Mesendoderm (in vitro differentiated cells): Measurements from ENCODE around the gene ATP2A2.

Source experiments
- DNase-seq: peaks from one replicate; pipeline ENCODE4 v3.0.0; 2013
- H2AK5ac ChIP-seq: 2 replicates; pipeline ENCODE4 v1.6.1; 2013; ENCODE audit warnings: low read length, inconsistent platforms
- H2BK120ac ChIP-seq: 2 replicates; pipeline ENCODE4 v1.6.1; 2013; ENCODE audit warnings: low read depth, mild to moderate bottlenecking, low read length, moderate library complexity, mixed read lengths
- H2BK15ac ChIP-seq: replicated peaks from 2 replicates; pipeline ENCODE4 v1.6.1; 2013; ENCODE audit warnings: low read depth, mild to moderate bottlenecking, moderate library complexity
- H2BK5ac ChIP-seq: 2 replicates; pipeline ENCODE4 v1.6.1; 2013; ENCODE audit warnings: low read length, inconsistent platforms
- H3K18ac ChIP-seq: 2 replicates; pipeline ENCODE4 v1.6.1; 2013; ENCODE audit warnings: mild to moderate bottlenecking, low read length, mixed read lengths
- H3K23ac ChIP-seq: one replicate; pipeline ENCODE4 v1.6.1; 2013; ENCODE audit warnings: low read length
- H3K27ac ChIP-seq: 2 replicates; pipeline ENCODE4 v1.5.1; 2013; ENCODE audit warnings: low read depth, mild to moderate bottlenecking, inconsistent platforms, low read length, moderate library complexity
- H3K27me3 ChIP-seq: 2 replicates; pipeline ENCODE4 v1.6.1; 2013; ENCODE audit warnings: low read length, control low read depth, mild to moderate bottlenecking, inconsistent platforms; ENCODE audit not compliant: insufficient read depth, poor library complexity
- H3K36me3 ChIP-seq: 2 replicates; pipeline ENCODE4 v1.6.1; 2013; ENCODE audit warnings: low read length, inconsistent platforms; ENCODE audit not compliant: control insufficient read depth, insufficient read depth
- H3K4ac ChIP-seq: one replicate; pipeline ENCODE4 v1.6.1; 2013; ENCODE audit warnings: low read depth, mild to moderate bottlenecking, low read length, moderate library complexity
- H3K4me1 ChIP-seq: 2 replicates; pipeline ENCODE4 v1.6.1; 2013; ENCODE audit warnings: low read depth, low read length, inconsistent platforms; ENCODE audit not compliant: control insufficient read depth
- H3K4me2 ChIP-seq: 2 replicates; pipeline ENCODE4 v1.6.1; 2013; ENCODE audit warnings: low read length
- H3K4me3 ChIP-seq: 2 replicates; pipeline ENCODE4 v1.5.1; 2013; ENCODE audit warnings: mild to moderate bottlenecking, low read length
- H3K56ac ChIP-seq: one replicate; pipeline ENCODE4 v1.6.1; 2013; ENCODE audit warnings: low read length
- H3K79me1 ChIP-seq: 2 replicates; pipeline ENCODE4 v1.6.1; 2013; ENCODE audit warnings: low read length, inconsistent platforms
- H3K79me2 ChIP-seq: 2 replicates; pipeline ENCODE4 v1.6.1; 2013; ENCODE audit warnings: mild to moderate bottlenecking, low read length; ENCODE audit not compliant: control insufficient read depth, insufficient read depth
- H3K9ac ChIP-seq: 2 replicates; pipeline ENCODE4 v1.6.1; 2013; ENCODE audit warnings: low read length, inconsistent platforms
- H4K5ac ChIP-seq: one replicate; pipeline ENCODE4 v1.6.1; 2013; ENCODE audit warnings: low read length
- H4K8ac ChIP-seq: one replicate; pipeline ENCODE4 v1.6.1; 2013; ENCODE audit warnings: low read depth, mild to moderate bottlenecking, control low read depth, low read length, moderate library complexity
- WGBS: extraction: QIAGEN DNeasy Blood & Tissue Kit; methylation state at CpG from one replicate; pipeline ENCODE4 v1.1.7; 2013; ENCODE audit warnings: low lambda C conversion rate, missing lambda C conversion rate; ENCODE audit not compliant: insufficient coverage; ENCODE audit errors: extremely low coverage; 5-methylcytosine and 5-hydroxymethylcytosine counted together

ATP2A2 gene

GRCh38 chr12:110361216-110361615, 80.2 kb downstream of the ATP2A2 start:
- Histone ChIP-seq H3K4me2 (no peak overlapping the region), H3K9ac (no peak overlapping the region), H2AK5ac (no peak overlapping the region), H4K5ac (no peak overlapping the region), H3K4me3 (no peak overlapping the region), H3K27me3 (no peaks in the 10 kb centered on the region), H2BK5ac (no peak overlapping the region), H2BK120ac (no peak overlapping the region), H3K56ac (no peak overlapping the region), H3K4me1 (no peaks in the 10 kb centered on the region), H3K27ac (no peak overlapping the region), H3K23ac (no peak overlapping the region), H3K18ac (no peak overlapping the region), H4K8ac (no peak overlapping the region), H2BK15ac (no peak overlapping the region), H3K36me3 (no peaks in the 10 kb centered on the region), H3K79me1 (no peaks in the 10 kb centered on the region), H3K4ac (no peak overlapping the region), H3K79me2 (no peaks in the 10 kb centered on the region)
- no peak for DNase-seq
- WGBS = no CpG with 5 or more reads among the region's 1 CpG

- no peak overlapping the region for H2AK5ac ChIP-seq
- H3K79me1 ChIP-seq = no peaks in the 10 kb centered on the region
- no CpG with 5 or more reads among the region's 7 CpGs for WGBS
- H2BK5ac ChIP-seq = no peak overlapping the region
- H3K23ac ChIP-seq = no peak overlapping the region
- H3K18ac ChIP-seq = no peak overlapping the region
- no peaks in the 10 kb centered on the region for H3K4me1 ChIP-seq
- H3K4me2 ChIP-seq = no peak overlapping the region
- no peak overlapping the region for H2BK120ac ChIP-seq
- no peak overlapping the region for H3K4ac ChIP-seq
- H2BK15ac ChIP-seq = no peak overlapping the region
- H3K9ac ChIP-seq = no peak overlapping the region
- H3K36me3 ChIP-seq = peaks cover 3% of the 10 kb centered on the region
- no peak overlapping the region for H3K56ac ChIP-seq
- H4K5ac ChIP-seq = no peak overlapping the region
- no peaks in the 10 kb centered on the region for H3K79me2 ChIP-seq
- H4K8ac ChIP-seq = no peak overlapping the region
- no peak overlapping the region for H3K27ac ChIP-seq
- H3K4me3 ChIP-seq = no peak overlapping the region
- no peaks in the 10 kb centered on the region for H3K27me3 ChIP-seq
- DNase-seq = peak; percentile 31
Observed at GRCh38 chr12:110365489-110366320, 84.7 kb downstream of the ATP2A2 start.

GRCh38 chr12:110366321-110367142, 85.5 kb downstream of the ATP2A2 start:
- H2BK15ac ChIP-seq = no peak overlapping the region
- no peak overlapping the region for H3K4me2 ChIP-seq
- H3K36me3 ChIP-seq = peaks cover 4% of the 10 kb centered on the region
- H3K4me3 ChIP-seq = no peak overlapping the region
- H3K23ac ChIP-seq = no peak overlapping the region
- H2AK5ac ChIP-seq = no peak overlapping the region
- no peaks in the 10 kb centered on the region for H3K4me1 ChIP-seq
- no peak overlapping the region for H3K4ac ChIP-seq
- H4K8ac ChIP-seq = no peak overlapping the region
- H2BK5ac ChIP-seq = no peak overlapping the region
- H3K79me2 ChIP-seq = no peaks in the 10 kb centered on the region
- H3K27me3 ChIP-seq = no peaks in the 10 kb centered on the region
- no peak overlapping the region for H3K18ac ChIP-seq
- H4K5ac ChIP-seq = no peak overlapping the region
- DNase-seq = no peak
- H3K9ac ChIP-seq = no peak overlapping the region
- no peak overlapping the region for H2BK120ac ChIP-seq
- H3K79me1 ChIP-seq = no peaks in the 10 kb centered on the region
- no peak overlapping the region for H3K27ac ChIP-seq
- WGBS = no CpG with 5 or more reads among the region's 13 CpGs
- H3K56ac ChIP-seq = no peak overlapping the region

- Histone ChIP-seq H3K79me1 (no peaks in the 10 kb centered on the region), H3K56ac (no peak overlapping the region), H3K36me3 (peaks cover 4% of the 10 kb centered on the region), H2AK5ac (no peak overlapping the region), H3K4me2 (no peak overlapping the region), H3K27me3 (no peaks in the 10 kb centered on the region), H2BK5ac (no peak overlapping the region), H4K8ac (no peak overlapping the region), H3K79me2 (no peaks in the 10 kb centered on the region), H2BK120ac (no peak overlapping the region), H3K9ac (no peak overlapping the region), H3K4ac (no peak overlapping the region), H2BK15ac (no peak overlapping the region), H3K4me3 (no peak overlapping the region), H3K23ac (no peak overlapping the region), H3K18ac (no peak overlapping the region), H3K4me1 (no peaks in the 10 kb centered on the region), H3K27ac (no peak overlapping the region), H4K5ac (no peak overlapping the region)
- no CpG with 5 or more reads among the region's 15 CpGs for WGBS
- no peak for DNase-seq
Observed at GRCh38 chr12:110367181-110367864, 86.3 kb downstream of the ATP2A2 start.

- Histone ChIP-seq H3K23ac (no peak overlapping the region), H2AK5ac (no peak overlapping the region), H3K18ac (no peak overlapping the region), H3K4ac (no peak overlapping the region), H4K8ac (no peak overlapping the region), H3K56ac (no peak overlapping the region), H3K9ac (no peak overlapping the region), H2BK5ac (no peak overlapping the region), H4K5ac (no peak overlapping the region), H3K4me2 (no peak overlapping the region), H3K27ac (no peak overlapping the region), H3K79me2 (no peaks in the 10 kb centered on the region), H3K4me3 (no peak overlapping the region), H3K79me1 (no peaks in the 10 kb centered on the region), H3K36me3 (peaks cover 19% of the 10 kb centered on the region), H2BK15ac (no peak overlapping the region), H3K27me3 (no peaks in the 10 kb centered on the region), H2BK120ac (no peak overlapping the region), H3K4me1 (no peaks in the 10 kb centered on the region)
- WGBS = no CpG with 5 or more reads among the region's 8 CpGs
- DNase-seq = no peak
Observed at GRCh38 chr12:110369992-110370391, 88.9 kb downstream of the ATP2A2 start.
